GM21786 (cell line): ENCODE data around the gene TNFRSF14.

ENCODE experiments used
- ATAC-seq: cut with Tn5 transposase; IDR thresholded peaks from one replicate; pipeline ENCODE4 v1.9.1; 2021; ENCODE audit not compliant: unreplicated experiment

Gene TNFRSF14

DNA sequence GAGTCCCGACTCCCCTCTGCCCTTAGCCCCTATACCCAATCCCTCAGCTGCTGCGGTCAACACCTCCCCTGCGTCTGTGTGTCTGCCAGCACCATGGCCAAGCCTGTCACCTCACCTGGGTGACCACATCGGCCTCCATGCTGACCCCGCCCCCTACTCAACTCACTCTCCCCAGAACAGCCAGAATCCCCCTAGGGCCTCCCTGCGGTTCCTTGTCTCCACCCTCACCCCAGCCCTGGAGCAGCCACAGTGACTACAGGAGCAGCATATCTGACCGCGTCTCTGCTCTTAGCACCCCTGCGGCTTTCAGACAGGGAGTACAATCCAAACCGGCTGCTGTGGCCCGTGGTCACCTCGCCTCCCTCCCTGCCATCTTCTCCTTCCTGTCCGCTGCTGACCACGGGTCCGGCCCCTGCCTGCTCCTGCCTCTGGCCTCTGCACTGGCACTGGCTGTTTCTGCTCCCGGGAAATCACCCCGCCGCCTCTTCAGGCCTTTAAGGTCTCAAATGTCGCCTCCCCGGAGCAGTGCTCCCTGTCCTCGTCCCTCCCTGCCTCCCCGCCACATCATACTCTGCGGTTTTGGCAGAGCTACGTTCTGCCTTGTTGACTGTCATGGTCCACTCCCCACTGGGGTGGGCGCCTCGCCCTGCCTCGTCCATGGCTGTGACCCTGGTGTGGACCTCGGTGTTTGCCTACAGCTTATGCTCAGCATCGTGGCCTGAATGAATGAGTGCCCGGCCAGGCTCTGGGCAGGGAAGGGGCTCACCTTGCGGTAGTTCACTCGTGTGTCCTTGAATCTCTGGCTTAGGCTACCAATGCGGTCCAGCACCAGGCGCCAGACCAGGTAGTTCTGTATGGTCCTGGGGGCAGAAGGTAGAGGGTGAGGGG is 41.5 kb downstream of the TNFRSF14 start:
- ATAC-seq = no peak

DNA sequence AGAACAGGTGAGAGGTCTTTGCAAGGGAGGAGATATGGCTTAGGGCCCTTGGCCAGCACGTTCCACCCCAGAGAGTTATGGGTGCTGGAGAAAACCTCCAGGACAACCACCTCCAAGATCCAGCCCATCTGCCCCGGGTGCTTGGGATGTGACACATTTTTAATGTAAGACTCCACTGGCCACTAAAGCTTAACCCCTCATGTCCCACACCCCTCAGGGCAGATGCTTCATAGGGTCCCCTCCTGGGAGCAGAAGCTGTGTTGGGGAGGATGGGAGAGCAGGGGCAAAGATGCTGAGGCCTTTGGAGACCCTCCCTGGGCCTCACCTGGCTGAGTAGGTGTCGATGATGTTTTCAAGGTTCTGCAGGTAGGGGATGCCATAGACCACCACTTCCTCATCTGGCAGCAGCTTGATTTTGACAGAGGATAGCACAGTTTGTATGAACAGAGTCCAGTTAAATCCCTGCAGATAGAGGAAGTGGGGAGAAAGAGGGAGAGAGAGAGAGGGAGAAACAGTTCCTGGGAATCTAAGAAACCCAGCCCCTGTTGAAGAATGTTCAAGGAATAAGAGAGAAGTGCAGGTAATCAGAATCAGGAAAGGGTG is 42.3 kb downstream of the TNFRSF14 start:
- ATAC-seq = no peak

DNA sequence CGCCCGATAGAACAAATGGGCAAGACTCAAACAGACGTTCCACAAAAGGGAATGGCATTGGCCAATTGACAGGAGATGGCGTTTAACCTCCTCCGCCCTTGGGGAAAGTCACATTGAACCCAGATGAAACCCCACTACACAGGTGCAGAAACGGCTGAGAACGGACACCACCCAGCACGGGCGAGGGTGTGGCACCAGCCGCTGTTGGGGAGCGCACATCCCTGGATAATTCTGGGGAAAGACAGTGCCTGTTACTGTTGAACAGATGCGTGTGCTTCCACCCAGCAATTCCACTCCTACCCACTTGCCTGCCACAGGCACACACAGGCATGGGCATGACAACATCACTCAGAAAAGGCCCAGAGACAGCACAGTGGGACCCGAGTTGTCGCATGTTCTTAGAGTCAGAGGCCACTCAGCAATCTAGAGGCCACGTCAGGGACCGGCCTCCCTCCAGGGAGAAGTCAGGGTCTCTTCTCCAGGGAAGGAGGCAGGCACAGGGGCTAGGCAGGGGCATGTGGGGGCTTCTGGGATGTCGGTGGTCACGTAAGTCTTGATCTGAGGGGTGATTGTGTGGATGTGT is 45.6 kb downstream of the TNFRSF14 start:
- no peak for ATAC-seq

DNA sequence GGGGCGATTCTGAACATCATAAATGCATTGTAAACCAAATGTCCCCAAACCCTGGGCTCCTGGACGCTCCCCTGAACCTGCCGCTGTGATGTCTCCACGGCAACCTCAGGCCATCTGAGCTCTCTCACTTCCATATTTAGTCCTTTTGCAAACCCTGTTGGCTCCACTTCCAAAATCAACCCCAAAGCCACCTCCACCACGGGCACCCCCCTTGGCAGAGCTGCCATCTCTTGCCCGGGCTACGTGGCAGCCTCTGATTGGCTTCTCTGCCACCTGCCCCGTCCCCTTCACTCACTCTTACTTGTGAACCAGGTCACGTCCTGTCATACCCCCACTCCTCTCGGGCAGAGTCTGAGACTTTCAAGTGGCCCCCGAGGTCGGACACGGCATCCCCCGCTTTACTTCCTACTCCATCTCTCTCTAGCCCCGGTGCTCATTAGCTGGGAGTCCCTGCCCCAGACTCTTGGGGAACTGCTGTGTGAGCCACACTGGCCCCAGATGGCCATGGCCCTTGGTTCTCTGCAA is 46.2 kb downstream of the TNFRSF14 start:
- no peak for ATAC-seq

DNA sequence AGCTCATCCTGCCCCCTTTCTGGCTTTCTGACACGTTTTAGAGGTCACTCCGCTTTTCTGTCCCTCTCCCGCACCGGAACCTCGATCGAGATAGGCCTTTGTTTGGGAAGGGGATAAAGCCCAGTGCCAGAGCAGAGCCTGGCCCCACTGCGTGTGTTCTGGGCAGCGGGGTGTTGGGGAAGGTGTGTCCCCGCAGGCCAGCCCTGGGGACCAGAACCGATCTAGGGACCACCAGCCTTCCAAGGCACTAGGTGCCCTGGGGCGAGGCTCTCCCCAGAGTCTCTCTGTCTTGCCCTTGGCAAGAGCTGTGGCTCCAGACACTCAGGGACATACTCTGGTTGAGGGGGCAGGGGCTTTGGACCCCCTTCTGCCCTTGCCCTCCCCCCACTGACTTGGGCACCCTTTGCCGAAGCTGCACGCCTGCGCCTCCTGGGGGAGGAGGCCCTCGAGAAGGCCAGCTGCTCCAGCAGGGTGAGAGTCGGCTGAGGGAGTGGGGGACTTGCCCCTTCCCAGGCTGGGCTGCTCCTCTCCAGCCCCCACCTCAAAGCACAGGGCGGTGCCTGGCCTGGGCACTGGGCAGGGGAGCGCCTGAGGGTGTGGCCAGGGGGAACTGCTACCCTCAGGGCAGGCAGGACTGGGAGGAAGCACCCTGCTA is 46.8 kb downstream of the TNFRSF14 start:
- ATAC-seq = no peak

DNA sequence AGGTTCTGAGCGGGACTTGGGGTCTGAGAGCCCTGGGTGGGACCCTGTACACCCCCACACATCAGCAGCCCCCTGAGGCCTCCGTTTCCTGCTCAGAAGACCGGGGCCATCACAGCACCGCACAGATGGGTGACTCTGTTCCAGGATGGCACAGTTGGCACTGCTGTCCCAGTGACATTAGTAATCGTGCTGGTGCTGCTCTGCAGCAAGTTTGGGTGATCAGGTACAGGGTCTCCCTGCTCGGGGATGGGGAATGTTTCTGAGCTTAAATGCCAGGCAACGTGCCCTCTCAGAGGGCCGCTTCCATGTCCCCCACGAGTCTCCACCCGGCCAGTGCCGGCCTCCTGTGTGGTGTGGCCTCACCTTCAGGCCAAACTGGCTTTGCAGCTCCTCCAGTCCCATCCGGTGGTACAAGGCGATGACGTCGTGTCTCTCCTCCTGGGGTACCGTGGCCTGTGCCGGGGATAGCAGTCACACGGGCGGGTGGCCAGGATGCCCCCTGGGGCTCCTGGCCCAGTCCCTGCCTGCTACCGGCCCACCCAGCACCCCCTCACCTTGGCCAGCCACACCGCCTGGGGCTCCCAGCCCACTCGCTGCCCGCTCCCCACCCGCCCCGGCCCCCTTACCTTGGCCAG is 47.5 kb downstream of the TNFRSF14 start:
- ATAC-seq = no peak

DNA sequence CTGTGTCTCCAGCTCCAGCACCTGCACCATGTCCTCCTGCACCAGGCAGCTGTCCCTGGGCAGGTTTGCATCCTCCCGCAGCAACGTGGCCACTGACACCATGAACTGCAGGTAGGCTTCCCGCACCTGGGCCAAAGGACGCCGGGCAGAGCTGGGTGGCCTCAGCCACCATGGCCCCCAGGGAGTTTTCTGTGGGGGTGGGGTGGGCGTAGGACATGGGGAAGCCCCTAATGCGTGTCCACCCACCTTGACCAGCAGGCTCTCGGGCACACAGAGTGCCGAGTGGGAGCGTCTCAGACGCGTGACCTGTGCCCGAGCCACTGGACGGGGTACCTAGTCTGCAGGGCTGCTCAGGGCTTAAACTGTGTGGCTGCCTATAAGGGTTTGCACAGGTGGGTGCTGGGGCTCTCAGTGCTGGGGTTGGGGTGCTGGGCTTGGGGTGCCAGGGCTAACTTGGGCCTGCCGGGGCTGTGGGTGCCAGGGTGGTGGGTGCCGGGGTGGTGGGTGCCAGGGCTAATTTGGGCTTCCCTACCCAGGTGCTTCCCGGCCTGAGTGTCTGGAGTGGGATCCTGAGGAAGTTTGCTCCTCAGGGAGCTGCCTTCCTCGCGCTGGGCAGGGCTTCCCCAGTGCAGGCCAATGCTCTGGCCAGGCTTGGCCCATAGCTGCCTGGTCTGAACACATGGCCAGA is 48.1 kb downstream of the TNFRSF14 start:
- ATAC-seq = no peak

DNA sequence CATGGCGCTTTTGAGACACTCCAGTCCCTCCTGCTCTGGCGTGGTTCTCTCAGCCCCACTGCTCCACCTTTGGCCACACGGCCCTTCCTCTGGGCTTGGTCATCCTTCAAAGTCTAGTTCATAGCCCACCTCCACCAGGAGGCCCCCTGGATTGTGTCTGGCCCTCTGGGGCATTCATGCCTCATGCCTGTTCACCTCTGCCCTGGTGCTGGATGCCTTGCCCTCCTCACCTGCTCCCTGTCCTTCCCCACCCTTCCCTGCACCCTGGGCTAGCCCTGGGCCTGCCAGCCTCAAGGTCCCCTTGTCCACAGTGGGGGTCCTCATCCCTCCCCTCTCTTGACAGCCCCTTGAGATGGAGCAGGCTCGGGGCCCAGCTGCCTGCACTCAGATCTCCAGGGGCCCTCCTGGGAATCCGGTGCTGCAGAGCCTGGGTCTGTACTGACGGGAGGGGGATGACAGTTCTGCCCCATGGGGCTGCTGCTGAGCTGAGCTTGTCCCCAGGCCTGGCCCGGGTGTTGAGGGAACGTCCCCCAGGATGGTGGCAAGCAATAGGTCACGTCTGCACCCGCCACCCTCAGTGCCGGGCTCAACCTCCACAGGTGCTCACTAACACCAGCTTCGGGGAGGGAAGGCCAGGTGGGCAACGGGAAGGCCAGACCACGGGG is 48.8 kb downstream of the TNFRSF14 start:
- no peak for ATAC-seq

DNA sequence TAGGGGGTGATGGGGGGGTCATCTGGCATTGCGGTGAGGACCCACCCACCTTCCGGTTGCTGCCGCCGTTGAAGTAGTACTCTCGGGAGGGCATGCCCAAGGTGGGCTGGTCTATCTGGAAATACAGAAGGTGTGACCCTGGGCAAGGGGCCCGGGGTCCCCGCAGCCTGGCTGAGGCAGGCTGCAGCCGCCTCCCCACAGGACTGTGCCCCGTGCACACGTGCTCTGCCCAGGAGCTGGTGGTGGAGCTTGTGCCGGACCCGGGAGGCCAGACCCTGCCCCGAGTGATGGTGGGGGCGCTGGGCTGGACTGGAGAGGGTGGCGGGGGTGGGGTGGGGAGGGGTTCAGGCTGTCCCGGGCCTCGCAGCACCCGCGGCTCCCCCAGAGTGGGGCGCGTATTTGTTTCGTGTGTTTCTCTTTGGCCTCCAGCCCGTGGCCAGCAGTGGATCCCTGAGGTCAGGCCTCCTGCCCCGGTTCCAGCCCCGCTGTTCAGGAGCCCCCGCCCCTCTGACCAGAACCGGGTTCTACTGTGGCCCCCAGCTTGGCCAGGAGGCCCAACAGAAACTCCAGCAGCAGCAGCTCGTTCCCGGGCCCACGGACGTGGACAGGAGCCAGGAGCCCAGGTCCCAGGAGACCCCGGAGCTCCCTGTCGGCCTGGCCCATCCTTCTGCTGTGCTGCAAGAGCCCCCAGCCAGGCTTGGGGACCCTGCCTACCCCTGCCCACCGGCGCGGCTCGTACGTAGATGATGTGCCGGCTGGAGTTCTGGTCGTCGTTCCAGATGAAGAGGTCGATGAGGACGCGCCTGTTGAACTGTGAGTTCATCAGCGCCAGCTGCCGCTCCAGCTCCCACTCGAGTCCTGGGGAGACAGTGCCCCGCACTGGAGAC is 49.6 kb downstream of the TNFRSF14 start:
- no peak for ATAC-seq

DNA sequence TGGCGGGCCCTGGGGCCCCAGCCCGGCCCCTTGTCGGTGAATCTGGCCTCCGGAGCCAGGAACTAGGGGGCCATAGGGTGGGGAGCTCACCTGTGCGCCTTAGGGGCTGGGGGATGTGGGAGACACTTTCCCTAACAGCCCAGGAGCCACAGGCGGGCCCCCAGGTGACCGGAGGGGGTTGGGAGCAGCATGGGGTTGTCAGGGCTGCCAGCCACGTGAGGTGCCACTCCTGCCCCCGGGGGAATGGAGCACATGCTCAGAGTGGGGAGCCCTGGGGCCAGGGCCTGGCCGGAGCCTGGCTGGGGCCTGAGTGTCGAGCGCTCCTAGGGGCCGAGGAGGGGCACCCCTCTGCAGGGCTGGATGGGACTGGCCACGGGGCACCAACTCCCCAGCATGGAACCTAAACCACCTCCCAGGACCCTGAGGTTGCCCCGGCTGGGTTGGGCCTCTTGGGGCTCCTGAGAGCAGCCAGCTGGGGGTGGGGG is 50.3 kb downstream of the TNFRSF14 start:
- no peak for ATAC-seq

DNA sequence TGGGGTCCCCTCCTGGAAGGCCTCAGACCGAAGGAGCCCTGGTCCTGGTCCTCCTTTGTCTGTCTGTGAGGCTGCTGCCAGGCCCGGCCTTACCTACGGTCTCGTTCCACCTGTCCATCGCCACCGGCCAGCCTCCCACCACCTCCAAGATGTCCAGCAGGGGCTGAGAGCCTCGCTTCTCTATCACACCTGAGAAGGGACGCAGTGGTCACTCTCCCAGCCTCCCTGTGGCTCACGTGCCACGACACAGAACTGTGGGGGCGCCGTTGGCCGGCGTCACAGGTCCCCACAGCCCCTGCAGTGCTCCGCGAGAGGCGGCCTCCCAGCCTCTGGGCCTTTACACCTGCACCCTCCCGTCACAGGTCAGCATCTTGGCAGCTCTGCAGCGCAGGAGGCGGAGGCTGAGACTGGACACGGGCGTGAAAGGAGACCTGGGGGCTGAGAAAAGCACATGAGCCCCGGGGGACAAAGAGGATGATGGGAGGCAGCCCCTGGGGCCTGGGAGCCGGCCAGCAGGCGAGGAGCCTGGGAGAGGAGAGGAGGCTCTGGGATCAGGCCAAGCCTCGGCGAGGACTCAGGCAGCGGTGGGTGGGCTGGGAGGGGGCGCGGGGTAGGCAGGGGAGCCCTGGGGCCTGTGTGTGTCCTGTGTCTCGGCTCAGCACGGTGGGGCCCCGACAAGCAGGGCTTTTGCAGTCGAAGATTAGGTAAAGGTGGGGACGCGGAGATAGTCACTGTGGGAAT is 50.9 kb downstream of the TNFRSF14 start:
- no peak for ATAC-seq

DNA sequence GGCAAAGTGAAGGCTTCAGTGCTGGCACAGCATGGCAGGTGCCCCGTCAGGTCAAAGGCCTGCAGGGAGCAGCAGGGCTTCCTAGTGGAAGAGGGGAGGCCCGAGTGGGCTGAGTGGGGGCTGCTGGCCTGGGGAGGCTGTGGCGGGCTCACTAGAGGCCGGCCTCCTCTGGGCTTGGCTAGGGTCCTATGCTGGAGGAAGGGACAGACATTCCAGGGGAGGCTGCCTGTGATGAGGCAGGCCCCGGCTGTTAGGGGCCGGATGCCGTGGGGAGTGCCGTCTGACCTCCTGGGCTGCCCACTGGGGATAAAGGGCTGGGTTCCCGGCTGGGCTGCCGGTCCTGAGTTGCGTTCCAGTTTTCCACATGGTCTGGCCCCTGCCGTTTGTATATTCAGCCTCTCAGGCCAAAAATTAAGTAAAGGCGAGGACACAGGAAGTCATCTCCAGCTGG is 51.5 kb downstream of the TNFRSF14 start:
- no peak for ATAC-seq

DNA sequence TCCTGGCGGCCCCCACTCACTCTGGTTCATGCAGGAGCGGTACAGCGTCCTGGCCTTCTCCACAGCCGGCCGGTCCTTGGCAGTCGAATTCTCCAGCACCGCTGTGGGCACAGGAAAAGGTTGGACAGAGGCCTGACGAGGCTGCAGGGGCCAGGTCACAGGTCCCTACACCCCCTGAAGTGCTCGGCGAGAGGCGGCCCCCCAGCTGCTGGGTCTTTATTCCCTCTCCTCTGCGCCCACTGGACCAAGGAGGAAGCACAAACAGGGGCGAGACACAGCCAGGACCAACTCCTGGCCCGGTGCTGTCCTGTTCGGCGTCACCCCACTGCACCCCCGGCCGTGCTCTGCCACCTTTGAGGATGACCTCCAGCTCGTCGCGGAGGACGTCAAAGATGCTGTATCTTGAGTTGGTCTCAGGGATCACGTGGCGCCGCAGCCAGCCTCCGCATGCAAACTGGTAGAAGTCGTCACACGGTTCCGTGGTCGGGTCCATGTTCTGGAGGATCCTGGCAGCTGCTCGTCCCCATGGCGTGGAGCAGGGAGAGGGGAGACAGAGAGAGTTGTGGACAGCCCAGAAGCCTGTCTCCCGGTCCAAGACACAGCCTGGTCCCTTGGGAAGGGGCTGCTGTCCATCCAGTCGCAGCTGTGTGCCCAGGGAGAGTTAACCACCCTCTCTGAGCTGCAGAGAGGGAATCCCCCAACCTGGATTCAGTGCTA is 53.3 kb downstream of the TNFRSF14 start:
- ATAC-seq = no peak

DNA sequence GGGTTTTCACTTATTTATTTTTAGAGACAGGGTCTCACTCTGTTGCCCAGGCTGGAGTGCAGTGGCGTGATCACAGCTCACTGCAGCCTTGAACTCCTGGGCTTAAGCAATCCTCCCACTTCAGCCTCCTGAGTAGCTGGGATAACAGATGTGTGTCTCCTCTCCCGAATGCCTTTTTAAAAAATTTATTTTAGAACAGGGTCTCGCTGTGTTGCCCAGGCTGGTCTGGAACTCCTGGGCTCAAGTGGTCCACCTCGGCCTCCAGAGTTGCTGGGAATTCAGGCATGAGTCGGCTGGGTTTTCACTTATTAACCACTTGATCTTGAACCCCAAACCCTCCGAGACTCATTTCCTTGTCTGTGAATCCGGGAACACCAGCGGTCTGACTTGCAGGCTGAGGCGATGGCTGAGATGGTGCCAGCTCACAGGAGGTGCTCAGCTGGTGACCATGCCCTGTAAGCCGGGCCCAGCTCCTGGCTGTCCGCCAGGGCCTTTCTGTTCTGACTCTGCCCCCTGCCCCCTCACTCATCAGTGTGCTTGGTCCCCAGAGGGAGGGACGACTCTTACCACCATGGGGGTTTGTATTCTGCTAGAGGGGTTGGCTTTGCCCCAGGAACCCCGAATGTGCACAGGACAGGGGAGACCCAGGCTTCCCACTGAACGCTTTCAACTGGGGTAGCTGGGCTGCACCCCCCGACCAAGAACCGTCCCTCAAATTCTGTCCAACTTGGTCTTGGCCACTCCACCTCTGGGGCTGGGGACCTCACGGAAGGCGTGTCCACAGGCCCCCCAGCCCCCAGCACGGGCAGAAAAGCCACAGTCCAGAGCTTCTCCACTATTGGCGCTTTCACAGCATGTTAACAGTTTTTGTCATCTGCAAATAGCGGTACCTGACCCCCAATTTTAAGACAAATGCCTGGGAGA is 54.1 kb downstream of the TNFRSF14 start:
- ATAC-seq = no peak

DNA sequence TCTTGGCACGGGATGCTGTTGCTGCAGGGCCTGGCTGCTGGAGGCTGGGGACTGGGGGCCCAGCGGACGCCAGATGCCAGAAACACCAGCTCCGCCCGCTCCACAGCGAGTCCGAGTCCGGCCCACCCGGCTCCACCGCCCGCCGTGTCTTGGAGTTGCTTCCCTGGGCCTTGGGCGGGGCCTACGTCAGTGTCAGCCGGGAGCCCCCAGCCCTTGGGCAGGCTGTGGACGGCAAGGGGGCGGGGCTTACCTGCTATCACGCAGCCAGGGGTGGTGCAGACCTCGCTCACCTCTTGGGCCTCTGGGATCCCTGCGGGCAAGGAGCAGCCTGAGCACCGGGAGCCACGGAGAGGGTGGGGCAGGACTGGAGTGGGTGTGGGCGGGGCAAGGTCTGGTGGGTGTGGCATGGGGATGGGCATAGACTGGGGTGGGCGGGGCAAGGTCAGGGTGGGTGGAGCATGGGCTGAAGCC is 54.9 kb downstream of the TNFRSF14 start:
- ATAC-seq = no peak
